HG03060 (cell line): ENCODE measurements around the gene SIT1.

Experiments used
- ATAC-seq: cut with Tn5 transposase; IDR thresholded peaks from one replicate; pipeline ENCODE4 v1.9.1; 2021; ENCODE audit warnings: low read depth, moderate number of reproducible peaks; ENCODE audit not compliant: unreplicated experiment

The SIT1 gene

DNA sequence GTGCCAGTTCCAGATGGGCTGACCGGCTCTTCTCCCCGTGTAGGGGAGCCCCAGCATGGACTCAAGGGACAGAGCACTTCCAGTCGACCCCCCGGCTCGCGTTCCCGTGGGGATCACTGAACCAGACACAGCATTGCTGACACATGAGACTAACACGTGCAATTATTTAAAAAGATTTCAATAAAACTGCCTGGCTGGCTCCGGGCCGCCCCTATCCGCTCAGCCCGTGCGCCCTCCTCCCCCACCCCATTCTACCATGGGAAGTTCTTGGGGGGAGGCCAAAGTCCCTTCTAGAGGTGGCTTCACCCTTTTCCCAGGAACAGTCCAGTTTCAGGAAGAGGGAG is 40.9 kb downstream of the SIT1 start:
- no peak for ATAC-seq

DNA sequence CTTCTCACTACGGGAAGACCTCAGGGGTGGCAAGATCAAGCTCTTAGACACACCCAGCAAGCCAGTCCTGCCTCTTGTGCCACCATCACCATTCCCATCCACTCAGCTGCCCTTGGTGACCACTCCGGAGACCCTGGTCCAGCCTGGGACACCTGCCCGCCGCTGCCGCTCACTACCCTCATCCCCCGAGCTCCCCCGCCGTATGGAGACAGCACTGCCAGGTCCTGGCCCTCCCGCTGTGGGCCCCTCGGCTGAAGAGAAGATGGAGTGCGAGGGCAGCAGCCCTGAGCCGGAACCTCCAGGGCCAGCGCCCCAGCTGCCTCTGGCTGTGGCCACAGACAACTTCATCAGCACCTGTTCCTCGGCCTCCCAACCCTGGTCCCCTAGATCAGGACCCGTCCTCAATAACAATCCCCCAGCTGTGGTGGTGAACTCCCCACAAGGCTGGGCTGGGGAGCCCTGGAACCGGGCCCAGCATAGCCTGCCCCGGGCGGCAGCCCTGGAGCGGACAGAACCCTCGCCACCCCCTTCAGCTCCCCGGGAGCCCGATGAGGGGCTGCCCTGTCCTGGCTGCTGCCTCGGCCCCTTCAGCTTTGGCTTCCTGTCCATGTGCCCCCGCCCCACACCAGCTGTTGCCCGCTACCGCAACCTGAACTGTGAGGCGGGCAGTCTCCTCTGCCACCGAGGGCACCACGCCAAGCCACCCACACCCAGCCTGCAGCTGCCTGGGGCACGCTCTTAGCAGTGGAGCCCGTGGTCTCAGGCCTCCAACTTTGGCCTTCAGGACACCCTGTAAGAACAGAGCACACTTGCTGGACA is 41.5 kb downstream of the SIT1 start:
- no peak for ATAC-seq

DNA sequence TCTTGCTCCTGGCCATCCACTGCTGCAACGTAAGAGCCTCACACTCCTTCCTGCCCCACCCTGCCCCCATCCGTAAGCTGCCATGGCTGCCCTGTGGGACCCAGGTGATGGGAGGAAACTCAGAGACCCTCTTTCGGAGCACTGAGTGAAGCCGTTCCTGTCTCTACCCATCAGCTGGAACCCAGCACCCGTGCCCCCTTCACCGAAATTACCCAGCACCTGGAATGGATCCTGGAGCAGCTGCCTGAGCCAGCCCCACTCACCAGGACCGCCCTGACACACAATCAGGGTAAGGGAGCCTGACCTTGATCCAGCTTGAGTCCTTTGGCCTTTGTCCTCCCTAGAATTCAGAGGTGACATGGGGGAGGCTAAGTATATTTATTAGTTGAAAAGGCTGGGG is 42.5 kb downstream of the SIT1 start:
- no peak for ATAC-seq

DNA sequence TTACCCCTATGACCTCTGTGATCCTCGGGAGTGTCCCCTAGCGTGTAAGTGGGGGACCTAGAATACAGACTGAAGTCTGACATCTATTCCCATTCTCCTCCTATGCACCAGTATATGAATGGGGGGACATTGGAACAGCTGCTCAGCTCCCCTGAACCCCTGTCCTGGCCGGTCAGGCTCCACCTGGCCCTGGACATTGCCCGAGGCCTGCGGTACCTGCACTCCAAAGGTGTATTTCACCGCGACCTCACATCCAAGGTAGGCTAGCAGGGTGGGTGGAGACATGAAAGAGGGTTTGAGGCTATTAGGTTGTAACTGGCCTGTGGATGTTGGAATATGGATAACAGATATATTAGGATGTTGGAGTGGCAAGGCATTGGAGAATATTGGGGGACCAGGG is 44.0 kb downstream of the SIT1 start:
- no peak for ATAC-seq

DNA sequence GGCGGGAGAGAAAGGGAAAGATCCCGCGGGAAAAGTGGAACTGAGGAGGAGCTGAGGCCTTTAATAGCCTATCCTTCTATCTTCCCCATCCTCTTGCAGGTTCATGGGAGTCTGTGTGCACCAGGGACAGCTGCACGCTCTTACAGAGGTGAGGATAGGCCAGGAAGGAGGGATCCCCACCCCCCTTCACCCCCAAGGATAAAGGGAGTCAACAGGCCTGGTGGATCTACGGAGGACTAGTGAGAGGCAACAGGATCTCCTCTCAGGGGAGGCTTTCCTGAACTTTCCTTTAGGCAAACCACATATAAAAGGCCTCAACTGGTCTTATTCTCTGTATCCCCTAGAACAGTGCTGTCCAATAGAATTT is 44.6 kb downstream of the SIT1 start:
- no peak for ATAC-seq

DNA sequence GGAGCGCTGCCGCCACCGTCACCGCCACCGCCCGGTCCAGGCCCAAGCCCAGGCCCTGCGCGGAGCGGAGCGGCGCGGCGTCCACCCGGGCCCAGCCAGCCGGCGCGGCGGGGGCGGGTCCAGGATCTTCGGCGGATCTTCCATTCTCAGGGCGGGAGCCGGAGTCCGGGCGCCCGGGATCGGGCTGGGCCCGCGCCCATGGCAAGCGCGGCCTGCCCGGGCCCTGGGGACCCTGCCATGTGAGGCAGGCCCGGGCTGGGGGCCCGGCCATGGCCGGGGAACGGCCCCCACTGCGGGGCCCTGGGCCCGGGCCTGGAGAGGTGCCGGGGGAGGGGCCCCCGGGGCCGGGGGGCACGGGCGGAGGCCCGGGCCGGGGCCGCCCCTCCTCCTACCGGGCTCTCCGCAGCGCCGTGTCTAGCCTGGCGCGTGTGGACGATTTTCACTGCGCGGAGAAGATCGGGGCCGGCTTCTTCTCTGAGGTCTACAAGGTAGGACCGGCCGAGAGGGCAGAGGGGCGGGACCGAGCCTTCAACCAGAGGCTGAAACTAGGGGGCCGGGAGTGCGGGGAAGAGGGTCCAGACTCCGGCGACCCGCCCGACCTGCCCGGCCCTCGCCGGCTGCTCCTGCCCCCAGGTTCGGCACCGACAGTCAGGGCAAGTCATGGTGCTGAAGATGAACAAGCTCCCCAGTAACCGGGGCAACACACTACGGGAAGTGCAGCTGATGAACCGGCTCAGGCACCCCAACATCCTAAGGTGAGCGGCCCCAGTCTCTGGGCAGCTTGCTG is 45.2 kb downstream of the SIT1 start:
- no peak for ATAC-seq

DNA sequence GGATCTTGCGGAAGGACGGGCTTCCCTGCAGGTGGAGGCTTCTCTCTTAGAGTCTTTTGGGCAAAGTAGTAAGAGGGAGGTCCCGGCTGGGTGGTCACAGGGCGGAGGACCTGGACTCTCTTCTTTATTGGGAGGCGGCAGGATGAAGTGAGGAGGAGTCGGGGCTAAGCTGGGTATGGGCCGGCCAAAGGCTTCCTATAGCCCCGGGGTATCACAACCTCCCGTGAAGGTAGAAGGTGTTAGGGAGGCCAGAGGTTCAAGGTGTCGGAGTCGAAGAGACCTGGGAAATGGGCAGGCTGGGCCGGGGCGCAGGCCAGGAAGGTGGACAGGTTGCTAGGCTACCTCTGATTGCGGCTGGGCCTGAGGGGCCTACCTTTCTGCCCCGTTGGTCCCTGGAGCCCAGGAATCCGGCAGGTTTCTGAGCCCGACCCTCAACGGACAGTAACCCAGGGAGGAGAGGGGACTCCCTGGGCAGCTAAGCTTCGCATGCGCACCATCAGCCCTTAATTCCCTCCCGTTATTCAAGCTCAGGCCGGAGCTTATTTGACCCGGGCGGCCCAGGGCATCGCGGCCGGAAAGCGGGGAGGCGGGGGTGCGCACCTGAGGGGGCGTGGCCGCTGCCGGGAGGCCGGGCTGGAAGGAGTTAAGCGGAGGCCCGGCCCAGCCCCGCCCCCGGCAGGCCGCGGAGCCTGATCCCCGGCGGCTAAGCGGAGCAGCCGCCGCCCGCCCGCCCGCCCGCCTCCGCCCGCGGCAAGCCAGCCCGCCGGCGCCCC is 46.0 kb downstream of the SIT1 start, which contains the start of gene TESK1:
Gene TESK1 (plus strand): TSS at position 685 of the 773 bp plus-strand sequence. CDS start 358 bp downstream, outside the sequence.
- no peak for ATAC-seq

DNA sequence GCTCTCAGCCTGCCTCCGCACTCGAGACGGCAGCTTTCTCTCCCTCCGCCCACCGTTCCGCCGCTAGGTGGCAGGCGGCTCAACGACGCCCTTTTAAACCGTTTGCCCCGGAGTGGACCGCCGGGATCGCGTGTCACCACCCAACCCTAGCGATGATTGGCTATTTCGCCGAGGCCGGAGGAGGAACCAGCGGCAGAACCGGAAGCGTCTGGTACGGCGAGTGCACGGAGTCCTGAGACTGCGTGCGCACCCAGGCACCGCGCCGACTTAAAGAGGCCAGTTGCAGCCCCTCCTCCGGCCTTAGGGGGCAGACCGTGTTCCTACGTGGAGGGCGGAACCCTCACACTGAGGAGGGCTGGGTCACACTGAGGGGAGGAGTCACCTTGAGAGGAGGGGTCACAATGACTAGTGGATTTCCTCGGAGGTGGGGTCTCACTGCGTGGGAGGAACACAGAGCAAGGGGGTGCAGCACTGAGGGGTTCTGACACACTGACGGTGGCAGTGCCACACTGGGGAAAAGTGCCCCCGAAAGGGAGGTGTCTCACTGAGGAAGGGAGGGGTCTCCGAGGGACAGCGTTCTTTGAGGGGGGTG is 46.6 kb downstream of the SIT1 start:
- peak; percentile 84 for ATAC-seq

DNA sequence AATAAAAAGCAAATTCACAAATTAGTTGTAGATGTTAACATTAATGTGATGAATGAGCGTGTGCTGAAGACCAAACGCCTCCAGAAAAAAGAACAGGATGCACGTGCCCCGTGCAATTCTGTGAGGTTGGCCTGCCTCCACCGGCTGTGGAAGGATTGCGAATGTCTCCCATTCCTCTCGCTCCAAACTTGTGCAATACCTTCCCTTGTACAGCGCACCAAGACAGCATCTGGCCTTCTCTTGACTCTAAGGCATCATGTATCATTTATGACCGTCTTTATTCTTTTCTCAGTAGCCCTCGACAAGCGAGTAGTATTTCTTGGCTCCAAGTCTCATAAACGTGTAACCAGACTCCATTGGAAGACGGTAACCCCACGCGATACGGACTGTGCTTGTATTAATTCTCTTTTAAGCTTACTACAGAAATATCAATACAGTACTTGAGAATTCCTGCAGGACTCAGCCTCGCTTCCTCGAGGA is 47.2 kb downstream of the SIT1 start:
- no peak for ATAC-seq

DNA sequence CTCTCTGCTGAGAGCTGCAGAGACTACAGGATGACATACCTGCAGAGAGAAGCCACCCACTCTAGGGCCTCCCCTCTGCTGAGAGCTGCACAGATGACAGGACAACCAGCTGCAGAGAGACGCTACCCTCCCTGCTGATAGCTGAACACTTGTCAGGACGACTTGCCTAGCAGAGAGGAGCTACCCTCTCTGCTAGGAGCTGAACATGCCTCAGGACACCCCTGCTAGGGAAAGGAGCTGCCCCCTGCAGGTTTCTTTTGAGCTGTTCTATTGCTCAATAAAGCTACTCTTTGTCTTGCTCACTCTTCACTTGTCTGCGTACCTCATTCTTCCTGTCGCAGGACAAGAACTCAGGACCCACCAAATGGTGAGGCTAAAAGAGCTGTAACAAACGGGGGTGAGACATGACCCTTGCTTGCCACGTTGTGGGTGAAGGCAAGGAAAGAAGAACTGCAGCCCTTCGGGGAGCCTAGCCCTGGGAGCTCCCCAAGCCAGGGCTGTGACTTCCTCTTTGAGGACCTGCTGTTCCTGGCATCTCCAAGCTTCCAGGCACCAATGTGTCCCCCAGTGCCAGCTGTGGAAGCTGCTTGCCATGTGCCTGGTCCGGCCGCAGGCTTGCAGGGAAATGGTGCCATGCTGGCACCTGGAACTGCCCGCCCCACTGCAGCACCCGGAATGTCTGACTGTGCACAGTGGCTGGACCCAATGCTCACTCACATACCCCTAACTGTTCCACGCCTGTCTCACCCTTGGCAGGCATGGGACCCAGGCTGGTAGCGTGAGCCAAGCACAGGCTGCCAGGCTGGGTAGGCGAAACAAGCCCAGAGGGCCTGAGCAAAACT is 50.7 kb downstream of the SIT1 start:
- ATAC-seq, result no peak
